Activated naive CD4-positive, alpha-beta T cell treated with anti-CD3 and anti-CD28 coated beads, Interleukin-2, amount 10 ng/mL, durations not matched to agents 7 days and 5 days (primary cell): ENCODE measurements around the gene ASCL2.

Source experiments
- CTCF ChIA-PET: fragments of 350-600 bp; sonication (Branson Sonifier 250); formaldehyde crosslinking; loops from one replicate; lab custom pipeline; 2021; ENCODE audit warnings: antibody characterized with exemption; lab: Charles Lee
- DNase-seq: peaks from one replicate; pipeline ENCODE4 v3.0.0-alpha.2; 2020
- H3K27ac Mint-ChIP-seq: one replicate; pipeline ENCODE4 v1.8.0; 2021; ENCODE audit warnings: mild to moderate bottlenecking, moderate library complexity, mixed read lengths
- H3K27me3 Mint-ChIP-seq: one replicate; pipeline ENCODE4 v1.8.0; 2021; ENCODE audit warnings: mild to moderate bottlenecking, mixed read lengths
- H3K36me3 Mint-ChIP-seq: one replicate; pipeline ENCODE4 v1.8.0; 2021; ENCODE audit warnings: mixed read lengths
- H3K4me1 Mint-ChIP-seq: one replicate; pipeline ENCODE4 v1.8.0; 2021; ENCODE audit warnings: mixed read lengths
- H3K4me3 Mint-ChIP-seq: one replicate; pipeline ENCODE4 v1.8.0; 2021; ENCODE audit warnings: mild to moderate bottlenecking, moderate library complexity, mixed read lengths
- H3K9me3 Mint-ChIP-seq: one replicate; pipeline ENCODE4 v1.8.0; 2021; ENCODE audit warnings: mixed read lengths

Gene ASCL2

GRCh38 chr11:2270322-2271076 lies at the start of gene ASCL2:
ASCL2 (minus strand) TSS chr11:2270588; CDS start chr11:2270332, 256 bp downstream.
- H3K36me3 Mint-ChIP-seq, result no peaks in the 10 kb centered on the region
- no peaks in the 10 kb centered on the region for H3K9me3 Mint-ChIP-seq
- H3K4me3 Mint-ChIP-seq, result peak within 1 kb of the TSS; percentile 65
- DNase-seq, result no peak
- CTCF ChIA-PET, result interaction anchor here (0.7 to 0.9 kb wide), 2 partner anchors 8 to 152 kb away, joined by 3 read pairs; no protein-coding TSS in a partner anchor
- H3K27ac Mint-ChIP-seq, result peak within 1 kb of the TSS; percentile 52
- peaks cover 28% of the 10 kb centered on the region for H3K4me1 Mint-ChIP-seq
- peaks cover 96% of the 10 kb centered on the region for H3K27me3 Mint-ChIP-seq

- Mint-ChIP-seq H3K9me3 (no peaks in the 10 kb centered on the region), H3K27ac (no peak overlapping the region), H3K27me3 (peaks cover 42% of the 10 kb centered on the region), H3K36me3 (no peaks in the 10 kb centered on the region), H3K4me3 (no peak overlapping the region), H3K4me1 (no peaks in the 10 kb centered on the region)
- CTCF ChIA-PET, result interaction anchor here (1.3 kb wide), 1 partner anchor 14 kb away, joined by 6 read pairs; no protein-coding TSS in a partner anchor
- no peak for DNase-seq
Observed at GRCh38 chr11:2319791-2320472, 49.5 kb upstream of the ASCL2 start.

DNA sequence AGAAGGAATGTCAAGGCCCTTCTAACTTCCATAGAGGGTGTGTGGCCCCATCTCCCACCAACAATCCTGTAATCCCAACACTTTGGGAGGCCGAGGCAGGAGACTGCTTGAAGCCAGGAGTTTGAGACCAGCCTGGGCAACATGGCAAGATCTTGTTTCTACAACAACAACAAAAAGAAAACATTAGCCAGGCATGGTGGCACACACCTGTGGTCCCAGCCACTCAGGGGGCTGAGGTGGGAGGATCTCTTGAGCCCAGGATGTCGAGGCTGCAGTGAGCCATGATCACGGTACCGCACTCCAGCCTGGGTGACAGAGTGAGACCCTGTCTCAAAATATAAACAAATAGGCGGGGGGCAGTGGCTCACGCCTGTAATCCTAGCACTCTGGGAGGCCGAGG lies 48.3 kb upstream of the ASCL2 start:
- peaks cover 45% of the 10 kb centered on the region for H3K27me3 Mint-ChIP-seq
- CTCF ChIA-PET, result no interaction called here
- H3K36me3 Mint-ChIP-seq, result no peaks in the 10 kb centered on the region
- H3K4me3 Mint-ChIP-seq, result no peak overlapping the region
- H3K4me1 Mint-ChIP-seq, result no peaks in the 10 kb centered on the region
- no peaks in the 10 kb centered on the region for H3K9me3 Mint-ChIP-seq
- H3K27ac Mint-ChIP-seq, result no peak overlapping the region
- DNase-seq, result peak; percentile 9

DNA sequence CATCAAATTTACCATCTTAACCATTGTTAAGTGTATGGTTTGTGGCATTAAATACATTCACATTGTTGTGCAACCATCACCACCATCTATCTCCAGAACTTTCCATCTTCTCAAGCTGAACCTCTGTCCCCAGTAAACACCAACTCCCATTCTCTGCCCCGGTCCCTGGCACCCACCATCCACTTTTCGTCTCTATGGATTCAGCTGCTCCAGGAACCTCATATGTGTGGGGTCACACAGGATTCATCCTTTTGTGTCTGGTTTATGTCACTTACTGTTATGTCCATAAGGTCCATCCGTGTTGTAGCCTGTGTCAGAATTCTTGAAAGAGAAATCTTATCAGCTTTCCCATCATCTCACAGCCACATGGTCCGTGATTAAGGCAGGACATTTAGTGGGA lies 47.7 kb upstream of the ASCL2 start:
- Mint-ChIP-seq H3K36me3 (no peaks in the 10 kb centered on the region), H3K27ac (no peak overlapping the region), H3K27me3 (peaks cover 44% of the 10 kb centered on the region), H3K4me1 (no peaks in the 10 kb centered on the region), H3K9me3 (no peaks in the 10 kb centered on the region), H3K4me3 (no peak overlapping the region)
- CTCF ChIA-PET, result no interaction called here
- no peak for DNase-seq

- CTCF ChIA-PET, result no interaction called here
- peak; percentile 19 for DNase-seq
- H3K27me3 Mint-ChIP-seq, result peaks cover 39% of the 10 kb centered on the region
- H3K4me3 Mint-ChIP-seq, result no peak overlapping the region
- H3K4me1 Mint-ChIP-seq, result no peaks in the 10 kb centered on the region
- no peak overlapping the region for H3K27ac Mint-ChIP-seq
- H3K9me3 Mint-ChIP-seq, result no peaks in the 10 kb centered on the region
- no peaks in the 10 kb centered on the region for H3K36me3 Mint-ChIP-seq
Observed at GRCh38 chr11:2317354-2318050, 47.1 kb upstream of the ASCL2 start.

DNA sequence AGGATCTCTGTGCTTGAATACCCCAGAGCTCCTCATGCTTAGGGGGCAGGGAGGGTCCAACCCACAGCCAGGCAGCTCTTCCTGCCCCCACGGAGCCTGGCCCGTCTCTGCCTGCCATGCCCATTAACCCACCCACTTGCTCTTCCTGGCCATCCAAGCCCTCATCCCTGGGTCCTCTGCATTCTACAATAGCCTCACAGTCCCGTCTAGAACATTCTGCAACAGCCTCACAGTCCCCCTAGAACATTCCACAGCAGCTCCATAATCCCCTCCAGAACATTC lies 46.5 kb upstream of the ASCL2 start:
- no peak for DNase-seq
- H3K4me1 Mint-ChIP-seq, result no peaks in the 10 kb centered on the region
- H3K4me3 Mint-ChIP-seq, result no peak overlapping the region
- H3K27me3 Mint-ChIP-seq, result peaks cover 33% of the 10 kb centered on the region
- peak overlapping the region; percentile 9 for H3K27ac Mint-ChIP-seq
- H3K9me3 Mint-ChIP-seq, result no peaks in the 10 kb centered on the region
- CTCF ChIA-PET, result interaction anchor here (1.1 to 1.5 kb wide), 2 partner anchors 11 to 12 kb away, joined by 3 to 7 read pairs; no protein-coding TSS in a partner anchor
- H3K36me3 Mint-ChIP-seq, result no peaks in the 10 kb centered on the region

DNA sequence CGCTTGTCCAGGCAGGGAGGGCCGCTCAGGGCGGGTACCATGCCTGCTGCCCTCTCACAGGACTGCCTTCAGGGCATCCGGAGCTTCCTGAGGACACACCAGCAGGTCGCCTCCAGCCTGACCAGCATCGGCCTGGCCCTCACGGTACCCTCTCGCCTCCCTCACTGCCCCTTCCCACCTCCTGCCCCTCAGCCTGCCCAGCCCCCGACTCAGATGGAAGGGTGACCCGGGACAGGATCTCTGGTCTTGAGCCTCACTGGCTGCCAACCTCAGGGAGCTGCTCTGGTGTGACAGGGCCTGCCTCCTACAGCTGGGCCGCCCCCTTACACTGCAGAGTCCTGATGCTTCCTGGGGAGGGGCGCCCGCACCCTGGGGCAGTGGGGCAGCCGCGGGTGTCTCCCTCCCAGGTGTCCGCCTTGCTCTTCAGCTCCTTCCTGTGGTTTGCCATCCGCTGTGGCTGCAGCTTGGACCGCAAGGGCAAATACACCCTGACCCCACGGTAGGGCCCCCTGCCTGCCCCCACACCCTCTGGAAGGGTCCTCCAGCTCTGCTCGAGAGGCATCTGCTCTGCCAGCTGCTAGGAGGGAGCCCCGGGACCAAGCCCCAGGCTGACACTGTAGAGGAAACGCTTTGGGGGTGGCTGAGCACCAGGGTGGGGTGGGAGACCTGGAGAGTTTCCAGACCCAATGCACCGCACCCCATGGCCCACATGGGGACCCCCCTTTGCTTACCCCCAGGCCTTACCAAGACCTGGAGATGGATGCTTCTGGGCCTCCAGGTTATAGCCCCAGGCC lies 46.0 kb upstream of the ASCL2 start:
- no peak overlapping the region for H3K4me3 Mint-ChIP-seq
- H3K36me3 Mint-ChIP-seq, result no peaks in the 10 kb centered on the region
- H3K27me3 Mint-ChIP-seq, result peaks cover 28% of the 10 kb centered on the region
- peak; percentile 20 for DNase-seq
- H3K27ac Mint-ChIP-seq, result no peak overlapping the region
- CTCF ChIA-PET, result interaction anchor here (1.1 to 1.5 kb wide), 2 partner anchors 10 to 12 kb away, joined by 3 to 7 read pairs; no protein-coding TSS in a partner anchor
- H3K9me3 Mint-ChIP-seq, result no peaks in the 10 kb centered on the region
- H3K4me1 Mint-ChIP-seq, result no peaks in the 10 kb centered on the region

DNA sequence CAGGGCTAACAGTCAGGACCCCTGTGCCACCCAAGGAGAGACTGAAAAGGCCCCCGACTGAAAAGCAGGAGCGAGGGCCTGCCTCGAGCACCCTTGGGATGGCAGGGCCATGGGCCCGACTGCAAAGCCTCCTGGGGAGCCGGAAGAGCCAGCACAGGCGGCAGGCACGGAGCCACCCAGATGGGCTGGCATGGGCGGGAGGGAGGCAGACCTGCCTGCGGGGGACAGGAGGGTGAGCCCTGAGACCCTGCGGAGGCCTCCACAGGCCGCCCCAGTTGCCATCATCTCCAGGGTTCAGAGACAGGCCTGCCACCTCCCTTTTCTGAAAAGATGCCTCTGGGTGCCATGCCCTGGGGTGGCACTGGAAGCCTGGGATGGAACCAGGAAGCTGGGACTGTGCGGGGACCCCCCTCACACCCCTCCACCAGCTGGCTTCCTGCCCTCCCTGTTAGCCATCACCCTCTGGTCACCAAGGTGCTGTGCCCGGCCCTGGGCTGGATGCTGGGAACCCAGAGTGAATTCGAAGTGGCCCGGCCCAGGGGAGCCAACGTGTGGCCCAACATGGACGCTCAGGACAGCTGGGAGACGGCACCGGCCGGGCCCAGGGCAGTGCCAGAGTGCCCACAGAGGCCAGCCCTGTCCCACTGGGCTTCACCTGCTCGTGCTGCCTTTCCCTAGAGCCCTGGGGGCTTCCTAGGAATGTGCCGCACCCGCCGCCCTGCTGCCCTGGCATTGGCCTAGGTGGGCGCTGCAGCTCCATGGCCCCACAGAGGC lies 45.2 kb upstream of the ASCL2 start:
- H3K9me3 Mint-ChIP-seq, result no peaks in the 10 kb centered on the region
- H3K4me3 Mint-ChIP-seq, result no peak overlapping the region
- no peak overlapping the region for H3K27ac Mint-ChIP-seq
- DNase-seq, result peak; percentile 20
- no peaks in the 10 kb centered on the region for H3K36me3 Mint-ChIP-seq
- no peaks in the 10 kb centered on the region for H3K4me1 Mint-ChIP-seq
- H3K27me3 Mint-ChIP-seq, result peaks cover 20% of the 10 kb centered on the region
- CTCF ChIA-PET, result interaction anchor here (1.1 to 1.5 kb wide), 2 partner anchors 9 to 11 kb away, joined by 3 to 7 read pairs; no protein-coding TSS in a partner anchor

DNA sequence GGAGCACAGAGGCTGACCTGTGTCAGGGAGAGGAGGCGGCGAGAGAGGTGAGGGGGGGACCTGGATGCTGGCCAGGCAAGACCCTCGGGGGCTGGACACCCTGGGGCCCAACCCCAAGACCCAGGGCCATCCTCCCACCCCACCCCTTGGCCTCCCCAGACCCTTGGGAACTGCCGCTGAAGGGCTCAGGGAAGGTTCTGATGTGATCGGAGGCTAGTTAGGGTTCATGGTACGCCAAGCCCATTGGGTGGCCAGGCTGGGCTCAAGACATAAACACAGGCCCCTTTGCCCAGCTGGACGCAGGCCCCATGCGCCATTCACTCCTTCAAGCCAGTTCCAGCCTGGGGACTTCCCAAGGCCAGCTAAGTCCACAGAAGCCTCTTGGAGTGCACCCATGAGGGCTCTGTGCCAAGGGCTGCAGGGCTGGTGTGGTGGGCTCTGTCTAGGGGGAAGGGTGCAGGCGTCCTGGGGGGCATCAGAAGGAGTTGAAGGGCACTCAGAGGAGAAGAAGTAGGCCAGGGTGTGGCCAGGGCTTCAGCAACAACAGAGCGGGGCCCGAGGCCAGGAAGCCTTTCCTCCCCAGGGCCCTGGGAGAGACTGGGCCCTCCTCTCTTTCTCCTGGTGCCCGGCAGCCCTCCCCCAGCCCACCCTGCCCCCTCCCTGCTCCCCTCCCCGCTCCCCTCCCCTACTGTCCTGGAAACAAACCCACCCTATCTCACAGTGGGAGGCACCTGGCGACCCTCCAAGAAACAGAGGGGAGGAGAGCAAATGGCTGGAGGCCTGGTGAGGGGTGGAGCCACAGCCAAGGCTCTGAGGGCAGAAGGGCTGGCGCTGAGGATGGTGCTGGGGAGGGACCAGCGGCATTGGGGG lies 44.4 kb upstream of the ASCL2 start:
- Mint-ChIP-seq H3K27me3 (peaks cover 15% of the 10 kb centered on the region), H3K4me3 (no peak overlapping the region), H3K4me1 (no peaks in the 10 kb centered on the region), H3K36me3 (no peaks in the 10 kb centered on the region), H3K9me3 (no peaks in the 10 kb centered on the region), H3K27ac (no peak overlapping the region)
- DNase-seq, result peak; percentile 17
- CTCF ChIA-PET, result interaction anchor here (0.8 kb wide), 1 partner anchor 9 kb away, joined by 6 read pairs; no protein-coding TSS in a partner anchor

- CTCF ChIA-PET, result interaction anchor here (0.8 kb wide), 1 partner anchor 8 kb away, joined by 6 read pairs; no protein-coding TSS in a partner anchor
- no peak overlapping the region for H3K27ac Mint-ChIP-seq
- no peaks in the 10 kb centered on the region for H3K36me3 Mint-ChIP-seq
- no peaks in the 10 kb centered on the region for H3K4me1 Mint-ChIP-seq
- no peaks in the 10 kb centered on the region for H3K9me3 Mint-ChIP-seq
- peak; percentile 20 for DNase-seq
- no peak overlapping the region for H3K4me3 Mint-ChIP-seq
- H3K27me3 Mint-ChIP-seq, result peaks cover 15% of the 10 kb centered on the region
Observed at GRCh38 chr11:2314136-2314524, 43.7 kb upstream of the ASCL2 start.

DNA sequence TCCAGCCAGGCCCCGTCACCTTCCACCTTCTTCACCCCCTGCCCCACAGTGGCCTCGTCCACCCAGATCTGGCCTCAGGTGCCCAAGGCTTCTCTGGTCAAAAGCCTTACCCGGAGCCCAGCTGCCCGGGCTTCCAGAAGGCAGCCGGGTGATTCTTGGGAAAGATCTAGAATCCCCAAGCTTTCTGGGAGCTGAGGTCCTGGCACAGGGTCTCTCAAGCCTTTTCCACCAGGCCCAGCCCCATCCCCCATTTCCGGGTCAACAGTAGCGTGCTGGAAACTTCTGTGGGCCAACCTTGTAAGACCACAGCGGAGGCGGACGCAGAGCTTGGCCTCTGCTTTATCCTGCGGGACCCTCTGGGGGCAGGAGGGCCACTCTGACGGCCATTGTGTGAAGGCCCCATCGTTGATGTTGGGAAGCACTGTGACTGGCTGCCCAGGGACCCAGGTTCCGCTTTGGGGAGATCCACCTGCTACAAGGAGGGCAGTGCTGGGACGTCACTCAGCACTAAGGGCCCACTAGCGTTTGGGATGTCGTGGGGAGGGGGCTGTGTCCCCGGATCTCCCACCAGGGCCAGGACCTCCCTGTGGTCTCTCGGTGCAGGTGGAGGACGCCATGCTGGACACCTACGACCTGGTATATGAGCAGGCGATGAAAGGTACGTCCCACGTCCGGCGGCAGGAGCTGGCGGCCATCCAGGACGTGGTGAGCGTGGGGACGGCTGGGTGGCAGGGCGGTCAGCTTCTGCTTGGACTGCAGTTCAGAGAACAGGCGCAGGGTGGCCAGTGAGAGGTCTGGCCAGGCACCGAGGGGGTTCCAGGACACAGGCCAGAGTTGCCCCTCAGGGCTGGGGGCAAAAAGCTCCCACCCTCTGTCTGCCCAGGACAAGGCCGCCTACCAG lies 42.9 kb upstream of the ASCL2 start:
- Mint-ChIP-seq H3K36me3 (no peaks in the 10 kb centered on the region), H3K4me1 (no peaks in the 10 kb centered on the region), H3K27me3 (peaks cover 15% of the 10 kb centered on the region), H3K4me3 (no peak overlapping the region), H3K27ac (no peak overlapping the region), H3K9me3 (no peaks in the 10 kb centered on the region)
- peak; percentile 17 for DNase-seq
- CTCF ChIA-PET, result no interaction called here
